Dermis blood vessel endothelial cell (primary cell): ENCODE measurements around the gene KRTAP5-6. TPM values are rescaled to one million over a fixed set of nuclear protein-coding genes. Genes with fewer than 3 reads are reported as not detected.
"Not testable (repeated sequence)": the region's sequence is repeated elsewhere in the genome, so short reads cannot be mapped to it uniquely, and the experiment has no call there.

Experiments
- DNase-seq: peaks from one replicate; pipeline ENCODE4 v3.0.0; 2010
- total RNA-seq: library from RNA; depleted of rRNA; stranded (reverse); fragments of >200 nt; gene quantifications from 2 replicates; pipeline ENCODE4 v1.2.3, GENCODE V29; 2014

Gene KRTAP5-6
- total RNA-seq, 1 donor from 2014 or later: not detected

GRCh38 chr11:1683904-1684572 is 13.0 kb upstream of the KRTAP5-6 start:
- not testable (repeated sequence) for DNase-seq

GRCh38 chr11:1684886-1685874 is 11.8 kb upstream of the KRTAP5-6 start:
- not testable (repeated sequence) for DNase-seq

GRCh38 chr11:1686220-1686619 is 10.8 kb upstream of the KRTAP5-6 start:
- DNase-seq: not testable (repeated sequence)

- DNase-seq: not testable (repeated sequence)
Observed at GRCh38 chr11:1688336-1688947, 8.6 kb upstream of the KRTAP5-6 start.

- not testable (repeated sequence) for DNase-seq
Observed at GRCh38 chr11:1689250-1690166, 7.5 kb upstream of the KRTAP5-6 start.

GRCh38 chr11:1690167-1691025 is 6.6 kb upstream of the KRTAP5-6 start:
- no peak for DNase-seq

GRCh38 chr11:1691026-1691877 is 5.7 kb upstream of the KRTAP5-6 start:
- no peak for DNase-seq

GRCh38 chr11:1691878-1692707 is 4.9 kb upstream of the KRTAP5-6 start:
- no peak for DNase-seq

GRCh38 chr11:1692708-1693326 is 4.2 kb upstream of the KRTAP5-6 start:
- no peak for DNase-seq

GRCh38 chr11:1693327-1694063 is 3.5 kb upstream of the KRTAP5-6 start:
- DNase-seq: peak; percentile 82

- DNase-seq: peak; percentile 84
Observed at GRCh38 chr11:1694064-1694845, 2.7 kb upstream of the KRTAP5-6 start.

GRCh38 chr11:1694846-1695547 is 2.0 kb upstream of the KRTAP5-6 start:
- DNase-seq: no peak

GRCh38 chr11:1695548-1696108 is 1.4 kb upstream of the KRTAP5-6 start:
- DNase-seq: no peak

- DNase-seq: no peak
Observed at GRCh38 chr11:1699771-1700170, 2.8 kb downstream of the KRTAP5-6 start.

- DNase-seq: no peak
Observed at GRCh38 chr11:1701091-1701807, 4.3 kb downstream of the KRTAP5-6 start.
